GM19395 (cell line): Measurements from ENCODE around the gene LITAF.

Experiments used
- ATAC-seq: cut with Tn5 transposase; IDR thresholded peaks from one replicate; pipeline ENCODE4 v1.9.1; 2021; ENCODE audit warnings: mild to moderate bottlenecking, moderate library complexity; ENCODE audit not compliant: unreplicated experiment

LITAF gene

DNA sequence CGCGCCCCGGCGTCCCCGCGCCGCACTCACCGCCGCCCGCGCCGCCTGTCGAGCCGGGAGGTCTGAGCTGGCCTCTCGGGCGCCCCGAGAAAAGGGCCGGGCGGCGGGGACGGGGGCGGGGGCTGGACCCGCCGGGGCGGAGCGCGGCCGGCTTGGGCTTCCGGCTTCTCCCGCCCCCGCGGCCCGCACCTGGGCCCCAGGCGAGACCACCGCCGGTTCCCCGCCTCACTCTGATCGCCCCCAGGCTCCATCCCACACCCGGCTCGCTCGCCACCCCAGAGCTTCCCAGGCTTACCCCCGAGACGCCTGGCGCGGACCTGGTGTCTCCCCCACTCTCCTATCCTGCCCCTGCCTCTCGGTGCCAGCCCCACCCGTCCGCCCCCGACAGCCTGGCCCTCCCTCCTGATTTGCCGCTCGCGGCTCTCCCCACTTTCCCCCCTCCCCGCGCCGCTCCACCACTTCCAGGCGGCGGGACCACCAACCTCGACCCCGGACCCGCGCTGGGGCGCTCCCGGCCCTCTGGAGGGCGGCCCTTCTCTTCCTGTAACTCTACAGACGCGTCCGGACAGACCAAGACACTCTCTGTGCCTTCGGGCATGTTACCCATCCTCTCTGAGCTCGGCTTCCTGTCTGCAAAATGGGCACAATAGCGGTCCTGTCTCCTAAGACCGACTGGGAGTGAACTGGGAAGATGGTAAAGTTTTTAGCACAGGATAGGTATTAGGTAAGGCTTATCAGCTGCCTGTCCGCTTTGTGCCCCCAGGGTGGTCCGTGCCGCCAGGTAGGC, at the start of gene LITAF:
Gene LITAF, minus strand, starts transcription at position 64 of the 787 bp plus-strand sequence. CDS start 30,189 bp downstream, outside the sequence.
- peak; percentile 51 for ATAC-seq

GRCh38 chr16:11636172-11636721, 49.5 kb upstream of the LITAF start:
- no peak for ATAC-seq

DNA sequence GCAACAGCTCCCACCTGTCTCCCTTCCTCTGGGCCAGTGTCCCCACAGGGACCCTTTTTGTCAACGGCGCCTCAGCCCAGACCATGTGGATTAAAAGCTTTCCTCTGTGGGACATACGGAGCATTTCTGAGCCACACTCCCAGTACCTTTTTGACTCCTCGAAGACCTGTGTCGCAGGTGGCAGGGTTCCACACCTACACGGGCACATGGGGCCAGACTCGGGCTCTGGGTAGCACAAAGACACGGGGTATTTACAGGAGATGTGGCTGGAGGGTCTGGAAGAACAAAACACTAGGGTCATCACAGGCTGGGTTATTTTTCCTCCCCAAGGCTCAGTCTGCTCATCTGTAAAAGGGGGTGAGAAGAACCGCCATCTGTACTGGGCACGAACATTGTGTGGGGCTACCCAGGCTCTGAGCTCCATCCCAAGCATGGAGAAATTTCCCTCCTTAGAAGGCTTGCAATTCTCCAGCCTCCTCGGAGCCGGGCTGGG, 49.0 kb upstream of the LITAF start:
- no peak for ATAC-seq

DNA sequence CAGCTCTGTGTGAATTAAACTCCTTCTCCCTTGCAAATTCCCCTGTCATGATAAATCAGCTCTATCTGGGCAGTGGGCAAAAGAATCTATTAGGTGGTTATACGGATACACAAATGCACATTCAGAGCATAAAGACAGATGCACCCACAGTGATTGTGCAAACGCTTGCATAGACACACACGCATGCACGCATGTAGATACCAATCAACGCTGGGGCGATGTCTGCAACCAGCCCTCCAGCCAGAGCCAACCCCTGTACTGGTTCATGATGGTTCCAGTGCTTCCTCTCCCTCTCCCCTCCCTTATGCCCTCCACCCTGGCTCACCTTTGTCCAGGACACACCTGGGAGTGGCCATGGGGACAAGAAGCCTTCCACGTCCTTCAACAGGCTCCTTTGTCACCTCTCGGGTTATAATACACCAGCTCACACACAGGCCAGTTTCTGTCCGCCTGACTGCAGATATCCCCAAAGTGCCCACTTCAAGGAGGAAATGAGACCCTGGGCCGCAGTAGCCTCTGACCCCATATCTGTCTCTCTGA, 48.5 kb upstream of the LITAF start:
- ATAC-seq, result no peak

DNA sequence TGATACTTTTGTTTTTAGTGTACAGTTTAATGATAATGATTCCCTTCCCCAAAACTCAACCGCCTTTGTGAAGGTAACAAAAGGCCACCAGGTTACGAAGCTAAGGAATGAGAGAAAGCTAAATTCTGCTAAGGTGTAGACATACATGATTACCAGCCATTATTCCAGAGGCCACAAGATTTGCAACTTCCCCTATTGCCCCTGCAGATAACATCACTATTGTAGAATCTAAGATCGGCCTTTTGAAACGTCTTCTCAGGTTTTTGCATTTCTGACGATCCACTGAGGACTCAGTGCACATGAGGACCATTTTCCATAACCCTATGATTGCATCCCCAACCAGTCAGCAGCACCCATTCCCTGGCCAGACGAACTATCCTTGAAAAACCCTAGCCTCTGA, 47.6 kb upstream of the LITAF start:
- ATAC-seq, result no peak

DNA sequence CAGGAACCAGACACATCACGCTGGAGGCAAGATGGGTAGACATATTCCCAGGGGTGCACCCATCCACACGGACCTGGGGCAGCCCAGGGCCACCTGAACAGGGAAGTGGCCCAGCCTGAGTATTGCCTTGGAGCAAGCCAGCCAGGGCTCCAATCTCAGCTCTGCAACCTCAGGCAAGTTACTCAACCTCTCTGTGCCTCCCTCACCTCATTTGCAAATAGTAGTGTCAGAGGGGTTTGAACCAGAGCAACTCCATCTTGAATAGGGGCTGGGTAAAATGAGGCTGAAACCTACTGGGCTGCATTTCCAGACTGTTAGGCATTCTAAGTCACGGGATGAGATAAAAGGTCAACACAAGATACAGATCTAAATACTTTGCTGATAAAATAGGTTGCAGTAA, 46.4 kb upstream of the LITAF start:
- no peak for ATAC-seq

GRCh38 chr16:11632455-11632939, 45.8 kb upstream of the LITAF start:
- ATAC-seq, result no peak

DNA sequence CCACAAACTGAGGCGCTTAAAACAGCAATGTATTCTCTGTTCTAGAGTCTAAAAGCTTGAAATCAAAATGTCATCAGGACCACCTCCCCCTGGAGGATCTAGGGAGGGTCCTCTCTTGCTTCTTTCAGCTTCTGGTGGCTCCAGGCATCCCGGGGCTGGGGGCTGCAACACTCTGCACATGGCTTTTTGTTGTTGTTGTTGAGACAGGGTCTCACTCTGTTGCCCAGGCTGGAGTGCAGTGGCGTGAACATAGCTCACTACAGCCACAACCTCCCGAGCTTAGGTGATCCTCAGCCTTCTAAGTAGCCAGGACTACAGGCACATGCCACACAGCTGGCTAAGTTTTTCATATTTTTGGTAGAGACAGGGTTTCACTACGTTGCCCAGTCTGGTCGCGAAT, 44.5 kb upstream of the LITAF start:
- ATAC-seq, result no peak

DNA sequence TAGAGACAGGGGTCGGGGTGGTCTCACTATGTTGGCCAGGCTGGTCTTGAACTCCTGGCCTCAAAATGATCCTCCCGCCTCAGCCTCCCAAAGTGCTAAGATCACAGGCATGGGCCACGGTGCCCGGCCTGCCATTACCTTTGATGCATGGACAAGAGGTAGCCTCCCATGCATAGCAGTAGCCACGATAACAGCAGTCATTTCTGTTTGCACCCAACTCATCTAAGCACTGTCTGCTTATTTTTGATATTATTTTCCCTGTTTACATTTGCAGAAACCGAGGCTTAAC, 44.0 kb upstream of the LITAF start:
- ATAC-seq, result no peak

DNA sequence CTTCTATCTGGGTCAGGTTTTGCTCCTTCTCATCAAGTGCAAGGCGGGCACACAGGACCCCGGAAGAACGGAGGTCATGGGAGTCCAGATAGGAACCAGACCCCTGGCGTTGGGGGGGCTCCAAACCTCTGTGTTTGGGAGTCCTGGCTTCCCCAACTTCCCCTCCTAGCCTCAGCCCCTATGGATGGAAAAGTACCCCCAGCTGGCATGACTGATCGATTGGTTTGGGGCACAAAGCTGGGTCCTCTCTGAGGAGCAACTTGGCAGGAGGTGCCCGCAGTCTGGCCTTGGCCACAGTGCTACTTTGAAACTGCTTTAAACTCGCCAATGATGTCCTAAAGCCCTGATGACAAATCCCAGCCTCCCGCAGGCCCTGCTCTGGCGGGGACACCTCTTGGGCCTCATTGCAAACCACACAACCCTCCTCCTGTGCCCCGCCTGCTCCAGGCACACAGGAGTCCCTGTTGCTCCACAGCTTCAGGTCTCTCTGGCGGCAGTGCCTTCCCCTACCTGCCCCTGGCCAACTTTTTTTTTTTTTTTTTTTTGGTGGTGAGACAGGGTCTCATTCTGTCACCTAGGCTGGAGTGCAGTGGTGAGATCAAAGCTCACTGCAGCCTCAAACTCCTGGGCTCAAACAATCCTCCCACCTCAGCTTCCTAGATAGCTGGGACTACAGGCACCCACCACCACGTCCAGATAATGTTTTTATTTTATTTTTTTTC, 43.5 kb upstream of the LITAF start:
- ATAC-seq, result no peak

DNA sequence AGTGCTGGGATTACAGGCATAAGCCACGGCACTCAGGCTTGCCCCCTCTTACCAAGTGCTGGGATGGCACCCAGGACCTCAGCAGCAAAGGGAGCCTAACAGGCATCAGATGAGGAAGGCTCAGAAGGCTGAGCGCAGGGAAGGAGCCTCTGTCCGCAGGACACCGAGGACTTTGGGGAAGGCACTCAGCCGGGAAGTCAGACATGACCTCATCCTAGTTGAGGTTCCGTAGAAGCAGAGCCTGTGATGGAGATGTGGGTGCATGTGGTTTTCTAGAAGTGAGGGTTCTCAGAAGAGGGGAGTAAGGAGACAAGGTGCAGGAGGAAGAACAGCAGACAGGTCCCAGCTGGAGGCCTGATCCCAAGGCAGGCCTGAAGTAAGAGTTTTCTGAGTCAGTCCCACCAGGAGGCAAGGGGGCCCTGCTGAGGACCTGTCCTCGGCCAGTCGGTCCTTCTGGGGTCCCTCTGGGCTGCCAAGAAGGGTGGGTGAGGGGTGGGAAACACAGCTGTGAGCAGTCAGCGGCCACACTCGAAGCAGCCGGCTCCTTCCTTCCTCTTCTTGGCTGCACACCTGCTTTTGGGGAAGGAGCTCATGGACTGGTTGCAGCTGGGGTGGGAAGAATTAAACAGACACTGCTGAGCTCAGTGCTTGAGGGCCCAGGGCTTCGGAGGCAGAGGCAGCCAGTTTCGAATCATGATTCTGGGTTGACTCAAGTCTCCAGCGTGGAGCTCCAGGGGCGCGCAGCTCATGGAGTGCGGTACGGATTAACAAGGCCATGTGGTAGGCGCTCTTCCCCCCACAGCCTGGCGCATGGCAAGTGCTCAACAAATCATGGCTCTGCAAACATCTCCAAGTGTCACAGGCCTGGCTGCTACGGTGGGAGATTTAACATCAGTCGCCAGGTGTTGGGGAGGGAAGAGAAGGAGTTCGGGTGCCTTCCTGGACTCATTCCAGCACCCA, 42.6 kb upstream of the LITAF start:
- no peak for ATAC-seq

- no peak for ATAC-seq
These were observed 41.2 kb upstream of the LITAF start for GRCh38 chr16:11627822-11628457.

GRCh38 chr16:11627292-11627663, 40.6 kb upstream of the LITAF start:
- ATAC-seq, result no peak

GRCh38 chr16:11626657-11627291, 40.1 kb upstream of the LITAF start:
- ATAC-seq, result no peak

DNA sequence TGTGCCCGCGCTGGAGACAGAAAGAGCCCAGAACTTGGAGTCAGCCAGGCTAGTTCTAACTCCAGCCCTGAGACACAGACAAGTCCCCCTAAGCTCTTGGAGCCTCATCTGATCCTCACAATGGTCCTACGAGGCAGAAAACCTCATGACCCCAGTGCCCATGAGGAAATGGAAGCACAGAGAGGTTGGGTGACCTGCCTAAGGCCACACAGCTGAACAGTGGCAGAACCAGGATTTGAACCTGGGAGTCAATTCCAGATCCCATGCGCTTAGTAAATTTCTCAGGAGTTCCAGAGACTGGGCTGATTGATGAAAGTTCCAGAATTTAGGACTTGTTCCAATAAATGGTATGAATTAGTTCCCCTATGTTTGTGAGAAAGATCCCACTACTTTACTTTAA, 39.0 kb upstream of the LITAF start:
- ATAC-seq, result no peak

GRCh38 chr16:11624636-11625607, 38.2 kb upstream of the LITAF start:
- ATAC-seq, result no peak

DNA sequence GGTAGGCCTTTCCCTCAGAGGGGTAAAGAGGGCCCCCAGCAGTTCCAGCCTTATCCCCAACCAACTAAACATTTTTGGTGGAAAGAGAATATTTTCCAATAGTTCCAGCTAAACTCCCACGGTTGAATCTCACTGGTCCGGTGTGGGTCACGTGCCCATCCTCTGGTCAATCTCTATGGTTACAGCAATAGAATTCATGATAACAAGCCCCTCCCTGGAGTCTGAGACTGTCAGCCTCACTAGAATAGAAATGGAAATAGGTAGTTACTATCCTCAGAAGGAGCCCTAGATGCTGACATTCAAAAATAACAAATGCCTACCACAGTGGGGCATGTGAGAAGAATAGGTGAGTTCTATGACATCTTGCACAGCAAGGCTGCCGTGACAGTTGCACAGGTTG, 37.5 kb upstream of the LITAF start:
- no peak for ATAC-seq

DNA sequence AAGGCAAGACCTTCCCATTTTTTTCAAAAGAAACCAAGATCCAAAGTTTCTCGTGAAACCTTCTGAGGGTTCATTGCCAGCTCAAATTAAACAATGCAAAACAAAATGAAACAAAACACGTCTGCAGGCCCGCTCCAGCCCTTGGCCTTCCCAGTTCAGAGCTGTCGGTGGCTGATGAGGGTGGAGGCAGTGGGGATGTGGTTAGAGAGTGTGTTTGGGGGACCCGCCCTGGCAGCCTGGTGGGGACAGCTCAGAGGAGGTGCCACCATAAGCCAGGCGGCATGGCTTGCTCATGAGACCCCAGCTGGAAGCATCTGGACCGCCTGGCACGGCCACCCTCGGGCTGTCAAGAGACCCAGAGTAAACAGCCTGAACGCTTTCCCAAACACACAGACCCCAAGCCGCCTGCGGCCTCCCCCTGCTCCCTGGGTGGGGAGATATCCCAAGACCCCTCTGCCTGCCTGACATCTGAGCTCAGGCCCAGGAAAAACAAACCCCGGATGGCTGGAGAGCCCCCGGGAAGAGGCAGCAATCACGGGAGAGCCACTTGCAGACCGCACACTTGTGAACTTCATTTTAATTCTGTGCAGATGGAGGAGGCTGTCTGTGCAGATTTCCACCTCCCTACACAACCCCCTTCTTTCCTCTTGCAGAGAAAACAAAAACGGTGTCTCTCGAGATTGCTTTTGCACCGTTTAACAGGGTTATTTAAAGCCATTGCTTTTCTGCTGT, 35.4 kb upstream of the LITAF start:
- ATAC-seq, result no peak
